CD8-positive, alpha-beta memory T cell (primary cell): ENCODE data around the gene RIMS4. TPM values are rescaled to one million over a fixed set of nuclear protein-coding genes. Genes with fewer than 3 reads are reported as not detected.

Experiments
- CTCF ChIA-PET: fragments of 350-600 bp; sonication (Branson Sonifier 250); formaldehyde crosslinking; loops from one replicate; lab custom pipeline; 2021; ENCODE audit warnings: antibody characterized with exemption; lab: Charles Lee
- POLR2A ChIA-PET: fragments of 350-600 bp; sonication (Branson Sonifier 250); formaldehyde crosslinking; loops from one replicate; lab custom pipeline; 2021; ENCODE audit warnings: antibody characterized with exemption; lab: Charles Lee
- DNase-seq, 5 donors: peaks; one replicate each; pipeline versions ENCODE4 v3.0.0 to v3.0.0-alpha.2; 2020 to 2022; ENCODE audit warnings: mixed read lengths in 1 of 5
- H3K27ac ChIP-seq: one replicate; pipeline ENCODE4 v1.7.0; 2013; ENCODE audit warnings: low read depth, mild to moderate bottlenecking, low read length, moderate library complexity
- H3K27me3 ChIP-seq: 2 replicates; pipeline ENCODE4 v1.7.0; 2013; ENCODE audit warnings: low read length, mild to moderate bottlenecking; ENCODE audit not compliant: insufficient read depth, poor library complexity, severe bottlenecking
- H3K36me3 ChIP-seq: 2 replicates; pipeline ENCODE4 v1.7.0; 2013; ENCODE audit warnings: mild to moderate bottlenecking, low read length, moderate library complexity; ENCODE audit not compliant: insufficient read depth
- H3K4me1 ChIP-seq: 2 replicates; pipeline ENCODE4 v1.7.0; 2013; ENCODE audit warnings: mild to moderate bottlenecking, low read length, moderate library complexity; ENCODE audit not compliant: insufficient read depth
- H3K4me3 ChIP-seq: 2 replicates; pipeline ENCODE4 v1.7.0; 2013; ENCODE audit warnings: mild to moderate bottlenecking, low read length
- H3K9me3 ChIP-seq: 2 replicates; pipeline ENCODE4 v1.7.0; 2013; ENCODE audit warnings: mild to moderate bottlenecking, low read length
- H3K27ac Mint-ChIP-seq, 8 donors: one replicate each; pipeline ENCODE4 v1.8.0; 2020 to 2021; ENCODE audit warnings: mixed read lengths in 8 of 8, mild to moderate bottlenecking in 6 of 8, inconsistent platforms in 3 of 8, moderate library complexity in 3 of 8
- H3K27me3 Mint-ChIP-seq, 2 donors: one replicate each; pipeline ENCODE4 v1.8.0; 2020 to 2021; ENCODE audit warnings: mixed read lengths in 2 of 2, mild to moderate bottlenecking in 1 of 2, moderate library complexity in 1 of 2
- H3K36me3 Mint-ChIP-seq, 3 donors: one replicate each; pipeline ENCODE4 v1.8.0; 2020 to 2021; ENCODE audit warnings: mixed read lengths in 3 of 3, inconsistent platforms in 1 of 3, mild to moderate bottlenecking in 1 of 3
- H3K4me1 Mint-ChIP-seq, 3 donors: one replicate each; pipeline ENCODE4 v1.8.0; 2020 to 2021; ENCODE audit warnings: mixed read lengths in 3 of 3, inconsistent platforms in 1 of 3, mild to moderate bottlenecking in 1 of 3
- H3K4me3 Mint-ChIP-seq, 7 donors: one replicate each; pipeline ENCODE4 v1.8.0; 2020 to 2021; ENCODE audit warnings: mixed read lengths in 7 of 7, mild to moderate bottlenecking in 6 of 7, moderate library complexity in 4 of 7, inconsistent platforms in 2 of 7
- H3K9me3 Mint-ChIP-seq, 5 donors: one replicate each; pipeline ENCODE4 v1.8.0; 2020 to 2022; ENCODE audit warnings: mixed read lengths in 5 of 5, mild to moderate bottlenecking in 3 of 5, moderate library complexity in 2 of 5, inconsistent platforms in 1 of 5
- polyA plus RNA-seq: library from polyadenylated mRNA; unstranded; fragments of 300-500 nt; fragmentation: Illumina TruSeq; gene quantifications from one replicate; pipeline ENCODE4 v1.2.3, GENCODE V29; 2021
- total RNA-seq, 2 experiments: library from RNA; stranded (reverse); gene quantifications; one replicate each; pipeline ENCODE4 v1.2.3, GENCODE V29; 2021

RIMS4 gene
- total and polyA plus RNA-seq, 3 experiments from 2014 or later: not detected

DNA sequence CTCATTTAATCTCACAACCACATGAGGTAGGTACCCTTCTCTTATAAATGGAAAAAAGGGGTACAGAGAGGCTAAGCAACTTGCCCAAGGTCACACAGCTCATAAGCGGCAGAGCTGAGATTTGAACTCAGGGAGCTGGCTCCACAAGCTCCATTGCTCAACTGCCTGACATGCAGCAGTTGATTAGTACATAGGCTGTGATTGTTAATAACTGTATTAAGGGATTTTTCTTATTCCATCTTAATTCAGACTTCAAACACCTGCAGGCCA, 88.6 kb downstream of the RIMS4 start:
- no peaks in the 10 kb centered on the region for H3K4me1 Mint-ChIP-seq

DNA sequence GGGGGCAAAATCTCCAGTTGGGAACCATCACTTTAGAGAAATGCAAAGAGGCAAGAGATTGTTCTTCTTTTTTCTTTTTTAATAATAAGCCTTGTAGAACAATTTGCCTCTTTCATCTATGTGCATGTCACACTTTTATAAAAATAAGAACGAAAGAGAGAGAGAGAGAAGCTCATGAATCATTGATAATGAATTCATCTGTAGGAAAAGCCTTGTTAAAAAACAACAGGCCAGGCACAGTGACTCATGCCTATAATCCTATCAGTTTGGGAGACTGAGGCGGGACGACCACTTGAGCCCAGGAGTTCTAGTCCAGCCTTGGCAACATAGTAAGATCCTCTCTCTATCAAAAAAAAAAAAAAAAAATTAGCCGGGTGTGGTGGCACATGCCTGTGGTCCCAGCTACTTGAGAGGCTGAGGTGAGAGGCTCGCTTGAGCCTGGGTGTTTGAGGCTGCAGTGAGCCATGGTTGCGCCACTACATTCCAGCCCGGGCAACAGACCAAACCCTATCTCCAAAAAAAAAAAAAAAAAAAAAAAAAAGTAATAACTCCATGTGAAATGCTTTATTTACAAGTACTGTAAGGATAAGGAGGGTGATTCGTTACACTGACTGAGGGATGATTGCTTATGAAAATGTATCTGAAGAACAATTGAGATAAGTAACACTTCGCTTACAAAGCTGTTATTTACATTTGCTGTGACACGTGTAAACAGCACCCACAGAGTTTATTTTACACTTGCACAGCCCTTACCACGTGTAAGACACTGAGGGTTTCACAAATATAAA, 89.2 kb downstream of the RIMS4 start:
- H3K4me3 Mint-ChIP-seq: no peak overlapping the region
- POLR2A ChIA-PET: interaction anchor here (0.7 kb wide), 1 partner anchor 82 kb away, joined by 3 read pairs; no protein-coding TSS in a partner anchor

More for the DNA sequence above, 88.6 kb downstream of the RIMS4 start:
- no peak overlapping the region for H3K27ac Mint-ChIP-seq
- no peak overlapping the region for H3K4me3 ChIP-seq
- H3K36me3 ChIP-seq: no peaks in the 10 kb centered on the region
- H3K4me3 Mint-ChIP-seq: no peak overlapping the region
- H3K27me3 ChIP-seq: no peaks in the 10 kb centered on the region
- H3K27ac ChIP-seq: no peak overlapping the region
- no peak for DNase-seq
- ChIA-PET CTCF (no interaction called here), POLR2A (interaction anchor here (0.7 kb wide), 1 partner anchor 82 kb away, joined by 3 read pairs; no protein-coding TSS in a partner anchor)
- H3K4me1 ChIP-seq: no peaks in the 10 kb centered on the region
- peaks cover 2% of the 10 kb centered on the region in 2 donors for H3K27me3 Mint-ChIP-seq
- no peaks in the 10 kb centered on the region for H3K9me3 Mint-ChIP-seq
- H3K9me3 ChIP-seq: no peaks in the 10 kb centered on the region
- H3K36me3 Mint-ChIP-seq: no peaks in the 10 kb centered on the region

GRCh38 chr20:44720621-44720996, 89.7 kb downstream of the RIMS4 start:
- POLR2A ChIA-PET: no interaction called here
- Histone ChIP-seq H3K4me3 (no peak overlapping the region), H3K27ac (no peak overlapping the region), H3K4me1 (no peaks in the 10 kb centered on the region), H3K9me3 (no peaks in the 10 kb centered on the region), H3K27me3 (no peaks in the 10 kb centered on the region), H3K36me3 (no peaks in the 10 kb centered on the region)
- peaks cover 0 to 2% of the 10 kb centered on the region in 2 donors for H3K27me3 Mint-ChIP-seq
- CTCF ChIA-PET: no interaction called here
- no peak for DNase-seq
- H3K36me3 Mint-ChIP-seq: no peaks in the 10 kb centered on the region
- no peak overlapping the region for H3K4me3 Mint-ChIP-seq
- H3K4me1 Mint-ChIP-seq: no peaks in the 10 kb centered on the region
- H3K9me3 Mint-ChIP-seq: no peaks in the 10 kb centered on the region
- H3K27ac Mint-ChIP-seq: no peak overlapping the region

More for the DNA sequence above, 89.2 kb downstream of the RIMS4 start:
- Histone ChIP-seq H3K36me3 (no peaks in the 10 kb centered on the region), H3K27ac (no peak overlapping the region), H3K4me1 (no peaks in the 10 kb centered on the region), H3K9me3 (no peaks in the 10 kb centered on the region), H3K27me3 (no peaks in the 10 kb centered on the region), H3K4me3 (no peak overlapping the region)
- H3K27me3 Mint-ChIP-seq: peaks cover 2% of the 10 kb centered on the region in 2 donors
- DNase-seq: no peak
- H3K4me1 Mint-ChIP-seq: no peaks in the 10 kb centered on the region
- no peaks in the 10 kb centered on the region for H3K36me3 Mint-ChIP-seq
- CTCF ChIA-PET: no interaction called here
- no peak overlapping the region for H3K27ac Mint-ChIP-seq
- H3K9me3 Mint-ChIP-seq: no peaks in the 10 kb centered on the region

DNA sequence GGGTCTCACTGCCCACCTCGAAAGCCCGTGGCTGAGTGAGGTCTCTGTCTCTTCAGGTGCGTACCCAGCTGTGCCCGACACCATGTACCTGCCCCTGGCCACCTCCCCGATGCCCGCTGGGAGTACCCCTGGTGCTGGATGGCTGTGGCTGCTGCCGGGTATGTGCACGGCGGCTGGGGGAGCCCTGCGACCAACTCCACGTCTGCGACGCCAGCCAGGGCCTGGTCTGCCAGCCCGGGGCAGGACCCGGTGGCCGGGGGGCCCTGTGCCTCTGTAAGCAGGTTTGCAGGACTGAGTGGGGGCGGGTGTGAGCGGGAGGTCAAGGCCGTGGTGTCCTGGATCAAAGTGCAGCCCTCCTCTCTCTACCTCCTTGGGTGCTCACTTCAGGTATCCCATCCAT, 90.5 kb downstream of the RIMS4 start:
- H3K27ac Mint-ChIP-seq: no peak overlapping the region
- Histone ChIP-seq H3K4me3 (no peak overlapping the region), H3K27me3 (no peaks in the 10 kb centered on the region), H3K9me3 (no peaks in the 10 kb centered on the region), H3K27ac (no peak overlapping the region), H3K36me3 (no peaks in the 10 kb centered on the region), H3K4me1 (no peaks in the 10 kb centered on the region)
- H3K27me3 Mint-ChIP-seq: peaks cover 0 to 2% of the 10 kb centered on the region in 2 donors
- CTCF ChIA-PET: interaction anchor here (1.6 kb wide), 1 partner anchor 35 kb away, joined by 4 read pairs; no protein-coding TSS in a partner anchor
- POLR2A ChIA-PET: no interaction called here
- H3K4me1 Mint-ChIP-seq: no peaks in the 10 kb centered on the region
- H3K4me3 Mint-ChIP-seq: no peak overlapping the region
- no peak for DNase-seq
- H3K9me3 Mint-ChIP-seq: no peaks in the 10 kb centered on the region
- H3K36me3 Mint-ChIP-seq: no peaks in the 10 kb centered on the region

DNA sequence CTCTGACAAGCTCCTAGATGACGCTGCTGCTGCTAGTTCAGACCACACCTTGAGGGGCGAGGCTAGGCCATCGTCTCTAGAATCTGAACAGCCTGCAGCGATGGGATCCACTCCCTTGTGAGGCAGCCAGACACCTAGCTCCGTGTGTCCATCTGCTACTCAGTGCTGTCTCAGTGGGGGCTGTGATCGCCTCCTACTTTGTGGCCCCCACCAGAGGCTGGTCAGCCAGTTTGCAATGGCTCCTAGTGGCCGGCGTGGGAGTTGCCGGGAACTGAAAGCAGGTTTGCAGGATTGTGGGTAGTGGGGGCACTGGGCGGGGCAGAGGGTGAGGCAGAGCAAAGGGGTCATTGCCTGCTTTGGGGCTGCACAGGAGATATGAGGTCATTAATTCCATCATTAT, 92.4 kb downstream of the RIMS4 start:
- H3K9me3 ChIP-seq: no peaks in the 10 kb centered on the region
- no peaks in the 10 kb centered on the region for H3K4me1 ChIP-seq
- Mint-ChIP-seq H3K27ac (no peak overlapping the region), H3K4me1 (no peaks in the 10 kb centered on the region), H3K9me3 (no peaks in the 10 kb centered on the region), H3K27me3 (peaks cover 0 to 5% of the 10 kb centered on the region in 2 donors), H3K36me3 (no peaks in the 10 kb centered on the region), H3K4me3 (no peak overlapping the region)
- H3K27ac ChIP-seq: no peak overlapping the region
- ChIA-PET CTCF (interaction anchor here (1.6 kb wide), 1 partner anchor 33 kb away, joined by 4 read pairs; no protein-coding TSS in a partner anchor), POLR2A (interaction anchor here (0.6 kb wide), 1 partner anchor 108 kb away, joined by 3 read pairs; no protein-coding TSS in a partner anchor)
- H3K27me3 ChIP-seq: no peaks in the 10 kb centered on the region
- H3K36me3 ChIP-seq: no peaks in the 10 kb centered on the region
- DNase-seq: no peak
- no peak overlapping the region for H3K4me3 ChIP-seq

DNA sequence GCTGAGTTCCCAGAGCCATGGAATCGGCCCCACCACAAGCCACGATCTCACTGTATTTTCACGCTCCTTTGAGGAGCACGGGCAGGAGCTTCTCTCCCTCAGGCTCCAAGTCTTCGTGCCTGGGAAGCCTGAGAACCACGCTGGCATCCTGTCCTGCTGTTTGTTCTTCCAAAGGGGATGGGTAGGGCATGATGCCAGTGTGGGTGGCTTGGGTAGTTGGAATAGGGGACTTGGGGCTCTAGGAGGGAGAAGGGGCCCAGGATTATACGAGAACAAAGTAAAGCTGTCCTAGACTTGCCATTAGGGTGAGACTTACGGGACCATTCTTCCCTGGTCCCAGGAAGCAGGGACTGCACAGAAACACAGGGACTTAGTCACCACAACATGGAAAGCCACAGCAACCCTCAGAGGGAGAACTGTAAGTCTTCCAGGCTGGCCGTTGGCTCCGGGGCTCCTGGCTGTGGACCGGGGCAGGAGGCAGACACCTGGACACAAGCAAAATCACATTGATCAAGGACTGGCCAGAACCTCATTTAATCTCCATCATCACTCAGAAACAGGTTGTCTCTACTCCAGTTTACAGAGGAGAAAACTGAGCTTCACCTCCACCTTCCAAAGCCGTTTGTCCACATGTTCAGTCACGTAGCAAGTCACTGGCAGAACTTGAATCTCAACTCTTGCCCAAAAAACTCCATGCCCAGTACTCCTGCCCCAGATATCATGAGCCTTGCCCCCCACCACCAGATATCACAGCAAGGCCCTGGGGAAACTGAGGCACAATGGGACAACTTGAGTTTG, 93.8 kb downstream of the RIMS4 start:
- Histone ChIP-seq H3K4me1 (no peaks in the 10 kb centered on the region), H3K9me3 (no peaks in the 10 kb centered on the region), H3K27me3 (no peaks in the 10 kb centered on the region), H3K36me3 (no peaks in the 10 kb centered on the region), H3K4me3 (no peak overlapping the region), H3K27ac (no peak overlapping the region)
- H3K4me3 Mint-ChIP-seq: no peak overlapping the region
- H3K9me3 Mint-ChIP-seq: no peaks in the 10 kb centered on the region
- ChIA-PET CTCF (no interaction called here), POLR2A (no interaction called here)
- no peak for DNase-seq
- H3K4me1 Mint-ChIP-seq: no peaks in the 10 kb centered on the region
- H3K36me3 Mint-ChIP-seq: no peaks in the 10 kb centered on the region
- H3K27ac Mint-ChIP-seq: no peak overlapping the region
- peaks cover 0 to 8% of the 10 kb centered on the region in 2 donors for H3K27me3 Mint-ChIP-seq

DNA sequence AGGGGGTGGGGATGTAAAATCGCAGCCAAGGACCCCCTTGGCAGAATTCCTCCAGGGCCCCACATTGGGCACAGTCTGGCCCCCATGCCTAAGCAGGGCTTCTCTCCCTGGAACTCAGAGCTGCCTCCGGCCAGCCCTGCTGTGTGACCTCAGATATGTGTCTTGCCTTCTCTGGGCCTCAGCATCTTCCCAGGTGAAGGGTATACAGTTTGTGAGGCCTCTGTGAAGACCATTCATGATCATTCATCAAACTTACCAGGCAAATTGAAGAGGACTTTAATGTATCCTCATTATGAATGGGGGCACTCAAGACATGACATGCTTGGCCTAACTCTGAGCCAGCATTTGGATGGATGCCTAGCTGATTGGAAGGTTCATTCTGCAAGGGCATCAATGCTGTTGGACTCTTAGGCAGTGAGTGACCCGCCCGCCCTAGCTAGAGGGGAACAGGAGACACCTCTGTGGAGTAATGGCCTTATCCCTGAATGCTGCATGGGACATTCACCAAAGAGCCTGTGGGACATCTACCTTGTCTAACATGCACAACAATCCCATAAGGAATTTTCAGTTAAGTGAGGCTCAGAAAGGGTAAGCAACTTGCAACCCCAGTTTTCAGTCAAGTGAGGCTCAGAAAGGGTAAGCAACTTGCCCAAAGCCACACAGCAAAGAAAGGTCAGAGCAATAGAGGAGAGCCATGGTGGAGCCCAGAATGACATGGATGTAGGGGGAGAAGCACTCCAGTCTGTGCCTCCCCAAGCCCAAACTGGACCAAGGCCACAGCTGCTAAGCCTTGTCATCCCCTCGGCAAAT, 94.6 kb downstream of the RIMS4 start:
- H3K4me3 ChIP-seq: no peak overlapping the region
- ChIA-PET CTCF (no interaction called here), POLR2A (no interaction called here)
- no peaks in the 10 kb centered on the region for H3K9me3 Mint-ChIP-seq
- no peak overlapping the region for H3K27ac ChIP-seq
- H3K27me3 ChIP-seq: no peaks in the 10 kb centered on the region
- H3K36me3 ChIP-seq: no peaks in the 10 kb centered on the region
- H3K9me3 ChIP-seq: no peaks in the 10 kb centered on the region
- no peaks in the 10 kb centered on the region for H3K36me3 Mint-ChIP-seq
- peaks cover 0 to 11% of the 10 kb centered on the region in 2 donors for H3K27me3 Mint-ChIP-seq
- no peak for DNase-seq
- H3K27ac Mint-ChIP-seq: no peak overlapping the region
- H3K4me3 Mint-ChIP-seq: no peak overlapping the region
- no peaks in the 10 kb centered on the region for H3K4me1 Mint-ChIP-seq
- H3K4me1 ChIP-seq: no peaks in the 10 kb centered on the region
